ENCODE results near the gene SRGAP1. TPM values are rescaled to one million over a fixed set of nuclear protein-coding genes. Genes with fewer than 3 reads are reported as not detected.
"Not testable (repeated sequence)": the region's sequence is repeated elsewhere in the genome, so short reads cannot be mapped to it uniquely, and the experiment has no call there.

The SRGAP1 gene
- polyA plus RNA-seq, 10 donors = 4.7 to 8.5 (median 6.8) TPM

- DNase-seq = peak in 1 of 3 donors; percentile 58
Observed at GRCh38 chr12:64160711-64161060, 316.2 kb downstream of the SRGAP1 start.

GRCh38 chr12:64166606-64167005, 322.1 kb downstream of the SRGAP1 start:
- not testable (repeated sequence) for DNase-seq

GRCh38 chr12:64167041-64167440, 322.5 kb downstream of the SRGAP1 start:
- not testable (repeated sequence) for DNase-seq

- DNase-seq = no peak
Observed at GRCh38 chr12:64170024-64170423, 325.5 kb downstream of the SRGAP1 start.

- no peak for DNase-seq
Observed at GRCh38 chr12:64170730-64171129, 326.2 kb downstream of the SRGAP1 start.

GRCh38 chr12:64171715-64172114, 327.2 kb downstream of the SRGAP1 start:
- peak in 1 of 3 donors; percentile 61 for DNase-seq

- DNase-seq = no peak
Observed at GRCh38 chr12:64172143-64172970, 327.9 kb downstream of the SRGAP1 start.

- DNase-seq = no peak
Observed at GRCh38 chr12:64173456-64173855, 329.0 kb downstream of the SRGAP1 start.

- DNase-seq = no peak
Observed at GRCh38 chr12:64175254-64175945, 330.9 kb downstream of the SRGAP1 start.

- no peak for DNase-seq
Observed at GRCh38 chr12:64177001-64177400, 332.5 kb downstream of the SRGAP1 start.

GRCh38 chr12:64178122-64178521, 333.6 kb downstream of the SRGAP1 start:
- peak in 2 of 3 donors; percentile 21 to 65 for DNase-seq

- DNase-seq = no peak
Observed at GRCh38 chr12:64180951-64181350, 336.5 kb downstream of the SRGAP1 start.

GRCh38 chr12:64181430-64182291, 337.2 kb downstream of the SRGAP1 start:
- DNase-seq = peak; percentile 60 to 94 (median 83)

GRCh38 chr12:64184216-64184615, 339.7 kb downstream of the SRGAP1 start:
- no peak for DNase-seq

GRCh38 chr12:64186789-64187188, 342.3 kb downstream of the SRGAP1 start:
- DNase-seq = no peak

- DNase-seq = peak in 1 of 3 donors; percentile 58
Observed at GRCh38 chr12:64187370-64187769, 342.9 kb downstream of the SRGAP1 start.

GRCh38 chr12:64187794-64188193, 343.3 kb downstream of the SRGAP1 start:
- DNase-seq = no peak

- DNase-seq = no peak
Observed at GRCh38 chr12:64189530-64189929, 345.0 kb downstream of the SRGAP1 start.

- no peak for DNase-seq
Observed at GRCh38 chr12:64190140-64190539, 345.6 kb downstream of the SRGAP1 start.

- no peak for DNase-seq
Observed at GRCh38 chr12:64192644-64193444, 348.3 kb downstream of the SRGAP1 start.

- no peak for DNase-seq
Observed at GRCh38 chr12:64193931-64194330, 349.4 kb downstream of the SRGAP1 start.
